OCI-M2 (cell line): ENCODE measurements around the gene ASAP3.

Experiments
- DNase-seq: peaks from one replicate; lab custom pipeline; 2025; ENCODE audit not compliant: unreplicated experiment; lab: John Stamatoyannopoulos, UW

The ASAP3 gene

DNA sequence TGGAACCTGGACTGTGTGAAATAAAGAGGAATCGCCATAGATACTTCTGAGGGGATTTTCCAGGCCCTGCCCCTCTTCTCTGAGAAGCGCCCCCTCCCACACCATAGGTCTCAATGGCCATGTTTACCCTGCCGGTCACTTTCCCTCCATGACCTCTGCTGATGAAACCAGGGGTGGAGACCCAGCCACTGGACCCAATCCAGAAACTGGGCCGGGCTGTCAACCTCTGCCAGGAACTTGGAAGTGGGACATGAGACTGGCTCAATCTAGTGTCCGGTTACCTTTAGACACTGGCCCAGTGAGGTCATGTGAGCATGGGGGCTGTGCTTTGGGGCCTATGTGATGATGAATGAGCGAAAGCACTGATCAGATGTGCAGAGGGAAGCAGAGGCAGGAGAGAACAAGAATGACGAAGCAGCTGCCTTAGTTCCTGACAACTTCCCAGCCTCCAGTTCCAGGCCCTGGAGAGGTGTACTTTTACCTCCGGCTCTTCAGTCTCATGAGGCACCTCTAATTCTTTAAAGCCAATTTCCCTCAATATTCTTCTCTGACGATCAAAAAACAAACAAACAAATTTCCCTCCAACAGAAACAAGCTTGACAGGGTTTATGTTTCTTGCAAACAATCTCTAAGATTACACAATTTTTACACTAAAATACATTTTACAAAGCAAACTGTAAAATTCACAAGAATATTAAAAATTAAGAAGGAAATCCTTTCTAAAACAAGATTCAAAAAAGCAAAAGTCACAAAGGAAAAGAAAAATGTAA is 4.9 kb downstream of the ASAP3 start:
- no peak for DNase-seq

DNA sequence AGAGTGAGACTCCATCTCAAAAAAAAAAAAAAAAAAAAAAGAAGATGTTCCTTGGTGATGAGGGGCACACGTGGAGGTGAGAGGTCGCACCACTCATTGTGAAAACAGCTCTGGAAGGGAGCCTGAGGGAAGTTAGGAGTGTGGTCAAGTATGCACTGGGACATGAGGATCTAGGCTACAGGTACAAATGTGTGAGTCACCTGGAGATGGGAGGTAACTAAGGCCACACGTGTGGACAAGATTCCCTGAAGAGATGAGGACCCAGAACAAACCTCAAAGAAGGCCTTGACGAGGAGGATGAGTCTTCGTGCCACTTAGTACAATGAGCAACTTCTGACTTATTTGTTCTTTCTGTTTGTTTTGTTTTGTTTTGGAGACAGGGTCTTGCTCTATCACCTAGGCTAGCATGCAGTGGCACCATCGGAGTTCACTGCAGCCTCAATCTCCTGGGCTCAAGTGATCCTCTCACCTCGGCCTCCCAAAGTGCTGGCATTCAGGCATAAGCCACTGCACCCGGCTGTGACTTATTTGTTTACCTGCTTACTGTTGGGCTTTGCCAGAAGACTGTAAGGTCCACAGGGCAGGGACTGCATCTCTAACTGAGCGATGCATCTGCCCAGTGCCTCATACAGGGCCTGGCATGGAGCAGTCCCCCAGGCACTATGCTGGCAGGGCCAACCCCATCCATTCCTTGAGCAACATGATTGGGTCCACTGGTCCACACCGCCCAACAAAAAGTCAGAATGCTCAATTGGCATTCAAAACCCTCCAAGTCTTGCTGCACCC is 6.4 kb downstream of the ASAP3 start:
- DNase-seq, result no peak

DNA sequence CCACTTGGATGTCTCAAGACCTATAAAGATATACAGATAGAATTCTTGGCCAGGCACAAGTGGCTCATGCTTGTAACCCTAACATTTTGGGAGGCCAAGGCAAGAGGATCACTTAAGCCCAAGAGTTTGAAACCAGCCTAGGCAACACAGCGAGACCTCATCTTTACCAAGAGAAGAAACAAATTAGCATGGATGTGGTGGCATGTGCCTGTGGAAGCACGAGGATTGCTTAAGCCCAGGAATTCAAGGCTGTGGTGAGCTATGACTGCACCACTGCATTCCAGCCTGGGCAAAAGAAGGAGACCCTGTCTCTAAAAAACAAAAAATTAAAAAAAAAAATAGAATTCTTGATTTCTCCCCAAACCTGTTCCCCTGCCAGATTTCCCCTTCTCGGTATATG is 8.3 kb downstream of the ASAP3 start:
- no peak for DNase-seq

DNA sequence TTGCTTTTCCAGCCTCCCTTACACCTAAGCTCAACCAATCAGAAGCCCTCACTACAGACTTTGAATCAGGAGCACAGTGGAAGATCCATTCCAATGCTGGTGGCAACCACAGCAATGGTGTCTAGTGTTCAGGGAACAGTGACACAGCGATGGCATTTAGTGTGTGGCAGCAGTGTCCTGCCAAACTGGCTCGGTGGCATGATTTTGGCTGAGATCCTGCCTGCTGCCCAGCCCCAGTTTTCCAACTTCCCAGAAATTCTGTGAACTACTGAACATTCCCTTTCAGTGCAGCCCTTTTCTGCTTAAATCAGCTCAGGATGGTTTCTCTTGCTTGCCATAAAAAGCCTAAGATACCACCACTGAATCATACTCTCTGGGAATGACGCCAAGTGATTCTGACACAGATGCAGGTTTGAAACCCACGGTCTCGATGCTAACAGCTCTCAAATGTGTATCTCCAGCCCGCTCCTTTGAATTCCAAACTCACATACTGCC is 8.8 kb downstream of the ASAP3 start:
- no peak for DNase-seq

DNA sequence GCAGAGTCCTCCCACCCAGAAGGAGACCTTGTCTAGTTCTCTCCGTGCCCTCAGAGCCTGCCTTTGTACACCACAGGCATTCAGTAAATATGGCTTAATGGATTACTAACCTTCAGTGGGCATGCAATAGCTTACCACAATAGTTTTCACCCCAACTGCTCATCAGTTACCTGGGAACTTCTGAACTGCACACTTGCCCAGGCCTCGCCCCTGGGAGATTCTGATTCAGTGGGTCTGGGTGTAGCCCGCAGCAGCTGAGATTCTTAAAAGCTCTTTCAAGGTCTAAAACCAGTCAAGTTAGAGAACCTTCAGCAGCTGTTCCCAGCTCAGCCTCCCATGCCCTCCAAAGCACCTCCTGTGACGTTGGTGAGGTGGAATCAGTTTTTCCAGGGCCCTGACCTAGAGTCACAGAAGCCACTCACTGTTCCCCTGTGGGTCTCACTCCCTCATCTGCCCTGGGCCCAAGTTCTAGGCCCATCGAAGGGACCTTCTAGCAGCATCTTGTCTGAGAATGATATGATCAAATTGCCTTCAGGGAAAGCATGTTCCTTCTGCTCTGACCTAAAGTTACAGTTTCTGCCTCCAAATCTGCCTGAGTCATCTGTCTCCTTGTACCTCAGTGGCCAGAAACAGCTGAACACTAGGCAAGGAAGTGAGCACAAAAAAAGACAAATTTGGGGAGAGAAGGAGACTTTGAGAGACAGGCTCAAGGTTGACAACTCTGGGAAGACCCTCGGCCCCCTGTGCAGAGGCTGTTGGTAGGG is 10.8 kb downstream of the ASAP3 start:
- DNase-seq, result no peak

- DNase-seq, result no peak
These were observed 11.5 kb downstream of the ASAP3 start for GRCh38 chr1:23472351-23473036.

GRCh38 chr1:23471473-23472075 is 12.4 kb downstream of the ASAP3 start:
- DNase-seq, result no peak

GRCh38 chr1:23470282-23471070 is 13.5 kb downstream of the ASAP3 start:
- no peak for DNase-seq

DNA sequence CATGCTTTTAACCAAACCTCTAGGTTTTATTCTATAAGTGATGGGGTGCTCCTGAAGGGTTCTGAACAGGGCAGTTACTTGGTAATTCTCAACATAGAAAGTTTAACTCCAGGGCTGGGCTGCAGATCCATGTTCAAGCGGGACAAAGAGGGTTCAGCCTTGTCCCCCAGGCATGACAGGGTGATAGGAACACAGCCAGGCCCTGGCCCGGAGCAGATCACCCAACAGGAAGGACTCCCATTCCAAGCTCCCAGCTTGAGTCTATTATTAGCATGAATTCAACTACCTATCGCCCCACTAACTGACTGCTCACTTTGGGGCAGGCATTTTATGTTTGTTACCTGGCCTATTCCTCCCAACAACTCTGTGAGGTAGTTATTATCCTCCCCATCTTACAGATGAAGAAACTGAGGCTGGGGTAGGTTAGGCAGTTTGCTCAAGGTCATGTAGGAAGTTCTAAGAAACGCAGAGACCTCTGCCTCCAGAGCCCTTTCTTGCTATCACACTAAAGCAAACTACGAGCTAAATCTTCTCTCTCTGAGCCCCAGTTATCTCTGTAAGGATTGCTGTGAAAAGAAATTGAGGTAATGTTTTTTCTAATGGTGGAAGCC is 14.5 kb downstream of the ASAP3 start:
- no peak for DNase-seq

DNA sequence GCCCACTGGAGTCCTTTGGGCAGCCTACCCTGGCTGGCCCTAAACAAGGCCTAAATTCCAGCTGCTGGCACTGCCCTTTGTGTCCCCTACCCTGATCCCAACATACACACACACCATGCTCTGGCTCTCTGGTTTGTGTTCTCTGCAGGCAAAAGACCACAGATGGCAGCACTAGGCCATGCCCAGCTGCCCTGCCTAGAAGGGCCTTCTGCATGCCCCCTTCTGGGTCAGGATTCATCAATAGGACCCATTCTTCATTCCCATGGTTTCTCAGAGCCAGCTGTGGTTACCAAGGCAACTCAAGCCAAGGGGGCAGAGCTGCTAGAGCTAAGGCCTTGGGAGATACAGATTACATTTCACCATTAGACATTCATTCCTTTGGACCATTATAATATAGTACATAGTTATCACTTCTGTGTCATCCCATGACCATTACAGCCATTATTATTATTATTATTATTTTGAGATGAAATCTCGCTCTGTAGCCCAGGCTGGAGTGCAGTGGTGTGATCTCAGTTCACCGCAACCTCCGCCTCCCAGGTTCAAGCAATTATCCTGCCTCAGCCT is 17.5 kb downstream of the ASAP3 start:
- no peak for DNase-seq

DNA sequence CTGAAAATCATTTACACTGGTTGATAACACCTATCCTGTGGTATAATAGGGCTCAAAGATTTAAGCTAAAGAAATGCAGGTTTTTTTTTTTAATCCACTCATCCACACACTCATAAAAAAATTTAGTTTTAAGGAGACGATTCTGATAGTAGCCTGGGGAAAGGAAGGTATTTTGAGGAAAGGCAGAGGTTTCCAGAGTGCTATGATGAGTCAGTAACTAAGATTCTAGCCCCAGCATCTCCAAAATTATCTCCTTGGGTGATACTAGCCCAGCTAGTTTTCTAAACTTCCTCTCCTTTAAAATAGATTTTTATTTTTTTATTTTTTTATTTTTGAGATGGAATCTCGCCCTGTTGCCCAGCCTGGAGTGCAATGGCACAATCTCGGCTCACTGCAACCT is 20.7 kb downstream of the ASAP3 start:
- DNase-seq, result no peak

DNA sequence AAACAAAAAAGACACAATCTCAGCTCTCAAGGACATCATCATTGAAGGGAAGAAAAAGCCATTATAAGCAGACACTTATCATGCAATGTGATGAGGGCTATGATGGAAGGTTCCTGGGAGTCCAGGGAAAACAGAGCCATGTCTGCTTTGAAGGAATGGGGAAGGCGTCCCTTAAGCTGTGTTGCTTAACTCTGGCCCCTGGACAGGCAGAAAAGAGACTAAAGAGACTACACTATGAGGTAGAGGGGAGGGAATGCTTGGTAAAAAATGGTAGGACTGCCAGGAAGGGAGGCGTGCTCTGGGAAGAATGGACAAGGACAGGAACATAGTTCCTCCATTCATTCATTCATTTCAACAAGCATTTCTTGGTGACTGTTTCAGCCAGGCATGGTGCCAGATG is 21.2 kb downstream of the ASAP3 start:
- no peak for DNase-seq

- no peak for DNase-seq
These were observed 22.9 kb downstream of the ASAP3 start for GRCh38 chr1:23461050-23461449.

GRCh38 chr1:23460519-23460918 is 23.5 kb downstream of the ASAP3 start:
- no peak for DNase-seq

DNA sequence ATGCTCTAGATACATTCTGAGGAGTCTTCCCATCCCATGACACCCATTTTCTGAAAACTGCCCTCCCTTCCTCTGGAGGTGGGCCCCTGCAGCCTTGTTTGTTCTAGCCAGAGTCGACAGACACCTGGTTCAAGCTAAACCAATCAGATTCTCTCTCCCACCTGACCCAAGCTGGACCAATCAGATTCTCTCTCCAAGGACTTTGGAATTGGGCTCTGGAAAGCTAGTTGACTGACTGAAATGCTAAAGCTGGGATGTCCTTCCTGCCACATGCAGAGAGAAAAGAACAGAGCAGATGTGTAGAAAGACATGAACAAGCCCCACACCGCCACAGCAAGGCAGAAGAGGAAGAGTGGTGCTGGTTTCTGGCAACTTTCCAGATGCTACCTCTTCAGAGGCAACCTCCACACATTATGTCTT is 24.6 kb downstream of the ASAP3 start:
- no peak for DNase-seq

DNA sequence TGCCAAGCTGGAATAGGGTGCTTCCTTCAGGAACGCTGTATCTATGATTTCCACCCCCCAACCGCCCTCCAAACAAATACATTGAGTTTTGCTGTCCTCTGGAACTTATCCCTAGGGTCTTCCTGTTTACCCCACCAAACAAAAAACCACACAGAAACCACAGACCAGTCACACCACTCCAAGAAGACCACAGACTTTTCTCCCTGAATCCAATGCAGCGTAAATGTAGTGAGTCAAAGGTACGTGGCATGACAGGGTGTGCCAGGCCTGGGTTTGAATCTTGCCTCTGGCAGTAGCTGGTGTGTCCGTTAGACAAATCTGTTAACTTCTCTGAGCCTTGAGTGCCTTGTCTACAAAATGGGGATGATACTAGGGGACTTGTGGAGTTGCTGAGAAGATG is 27.8 kb downstream of the ASAP3 start:
- DNase-seq, result no peak

DNA sequence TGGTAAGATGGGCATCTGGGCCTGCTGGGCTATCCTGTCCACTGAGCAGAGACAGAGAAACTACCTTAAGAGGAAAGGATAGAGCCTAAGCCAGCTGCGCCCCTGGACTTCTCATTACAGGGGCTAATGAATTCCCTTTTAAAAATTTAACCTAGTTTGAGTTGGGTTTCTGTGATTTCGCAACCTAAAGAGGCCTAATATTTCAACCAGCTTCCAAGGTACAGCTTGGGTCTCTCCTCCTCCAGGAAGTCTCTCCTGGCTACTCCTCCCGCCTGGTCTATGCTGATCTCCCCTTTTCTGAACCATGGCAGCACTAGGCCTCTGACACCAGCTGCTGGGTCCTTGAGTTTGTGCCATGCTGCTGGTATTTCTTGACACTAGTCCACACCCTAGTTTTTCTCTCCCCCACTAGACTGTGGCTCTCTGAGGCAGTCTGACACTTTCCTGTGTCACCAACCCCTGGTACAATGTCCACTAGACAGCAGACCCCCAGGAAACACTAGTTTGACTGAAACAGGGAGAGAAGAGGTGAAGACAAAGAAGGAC is 30.5 kb downstream of the ASAP3 start:
- no peak for DNase-seq

GRCh38 chr1:23452011-23452411 is 32.0 kb downstream of the ASAP3 start:
- DNase-seq, result no peak

GRCh38 chr1:23451441-23451840 is 32.5 kb downstream of the ASAP3 start:
- DNase-seq, result no peak
